HepG2 (cell line): ENCODE measurements around the gene FBXO7. TPM values are rescaled to one million over a fixed set of nuclear protein-coding genes. Genes with fewer than 3 reads are reported as not detected.

Experiments used
- ATF7-NPFF ChIP-seq: sonication (generic); formaldehyde crosslinking; IDR thresholded peaks from 2 replicates; pipeline ENCODE4 v1.8.1; 2023; ENCODE audit warnings: mild to moderate bottlenecking, low read depth, missing genetic modification reagents, moderate library complexity
- ETV5 ChIP-seq: IDR thresholded peaks from 2 replicates; pipeline ENCODE4 v1.6.1; 2018; ENCODE audit warnings: missing biosample characterization, missing genetic modification reagents, inconsistent platforms, borderline replicate concordance
- HNRNPK ChIP-seq: fragments of 200-400 bp; formaldehyde crosslinking; IDR thresholded peaks from 2 replicates; pipeline ENCODE4 v1.6.1; 2018; ENCODE audit warnings: low read length, low read depth, moderate library complexity, mild to moderate bottlenecking; ENCODE audit not compliant: poor library complexity, severe bottlenecking
- KDM4B ChIP-seq: sonication (generic); formaldehyde crosslinking; IDR thresholded peaks from 2 replicates; pipeline ENCODE4 v1.4.0; 2020; ENCODE audit warnings: missing genetic modification reagents
- MAFF ChIP-seq: IDR thresholded peaks from 2 replicates; pipeline ENCODE4 v1.6.1; 2011; ENCODE audit warnings: low read depth, low read length, improper control_type of control experiment
- MIER2 ChIP-seq: IDR thresholded peaks from 2 replicates; pipeline ENCODE4 v1.6.1; 2016; ENCODE audit warnings: missing biosample characterization, missing genetic modification reagents
- MTF2 ChIP-seq: sonication (generic); formaldehyde crosslinking; IDR thresholded peaks from 2 replicates; pipeline ENCODE4 v1.5.0; 2020; ENCODE audit warnings: missing genetic modification reagents, borderline replicate concordance
- NKX3-1 ChIP-seq: sonication (generic); formaldehyde crosslinking; IDR thresholded peaks from 2 replicates; pipeline ENCODE4 v1.5.0; 2020; ENCODE audit warnings: missing genetic modification reagents
- NR1H2 ChIP-seq: sonication (generic); formaldehyde crosslinking; IDR thresholded peaks from 2 replicates; pipeline ENCODE4 v1.8.1; 2022; ENCODE audit warnings: low read depth, missing genetic modification reagents, borderline replicate concordance
- NR2F1 ChIP-seq, 2 experiments: fragments of 450-650 bp in 1 of 2; formaldehyde crosslinking in 1 of 2; IDR thresholded peaks; 2 replicates each; pipeline versions ENCODE4 v1.5.0 to v1.6.1; 2016 to 2020; ENCODE audit warnings: mild to moderate bottlenecking in 1 of 2, missing compliant biosample characterization in 1 of 2, missing genetic modification reagents in 1 of 2, moderate library complexity in 1 of 2
- PHB2 ChIP-seq: fragments of 450-650 bp; IDR thresholded peaks from 2 replicates; pipeline ENCODE4 v1.6.1; 2018; ENCODE audit not compliant: partially characterized antibody
- SIN3B ChIP-seq: fragments of 150-350 bp; IDR thresholded peaks from 2 replicates; pipeline ENCODE4 v1.6.1; 2014; ENCODE audit warnings: low read length
- ZNF282 ChIP-seq: fragments of 450-650 bp; IDR thresholded peaks from 2 replicates; pipeline ENCODE4 v1.6.1; 2018; ENCODE audit not compliant: partially characterized antibody
- ZNF441 ChIP-seq: sonication (generic); formaldehyde crosslinking; IDR thresholded peaks from 2 replicates; pipeline ENCODE4 v1.7.0; 2021; ENCODE audit warnings: missing genetic modification reagents, borderline replicate concordance
- polyA plus RNA-seq, 8 experiments: library from polyadenylated mRNA; depleted of rRNA in 3 of 8; stranded (reverse) in 7 of 8; unstranded in 1 of 8; fragments of >200 nt; fragmentation: Illumina TruSeq in 4 of 8; extraction: Trizol in 4 of 8; gene quantifications; 2 replicates each; pipeline versions ENCODE4 v1.2.1 to v1.2.3, GENCODE V29; 2011 to 2016; ENCODE audit warnings: low read depth in 4 of 8, missing spikeins in 1 of 8, mixed read lengths in 1 of 8; ENCODE audit not compliant: insufficient read depth in 1 of 8
- total RNA-seq, 5 experiments: library from RNA; depleted of rRNA; stranded (reverse); fragments of >200 nt; fragmentation: Illumina TruSeq; extraction: Trizol; gene quantifications; 2 replicates each; pipeline ENCODE4 v1.2.3, GENCODE V29; 2016; ENCODE audit warnings: low read depth in 1 of 5
- TF ChIP-seq, protein P1 (sequence below), 2 experiments: IDR thresholded peaks; 2 replicates each; pipeline ENCODE4 v1.6.1; 2011 to 2012; ENCODE audit warnings: low read length in 2 of 2, borderline replicate concordance in 1 of 2, low read depth in 1 of 2, mild to moderate bottlenecking in 1 of 2, moderate library complexity in 1 of 2
- TF ChIP-seq, protein P2 (sequence below): sonication (generic); formaldehyde crosslinking; IDR thresholded peaks from 2 replicates; pipeline ENCODE4 v1.8.0; 2022; ENCODE audit warnings: mild to moderate bottlenecking, missing genetic modification reagents, borderline replicate concordance
- TF ChIP-seq, protein P3 (sequence below): IDR thresholded peaks from 2 replicates; pipeline ENCODE4 v1.6.1; 2016
- TF ChIP-seq, protein P4 (sequence below): sonication (generic); formaldehyde crosslinking; IDR thresholded peaks from 2 replicates; pipeline ENCODE4 v1.8.1; 2023; ENCODE audit warnings: mild to moderate bottlenecking, inconsistent platforms, moderate library complexity, missing genetic modification reagents, borderline replicate concordance
- TF ChIP-seq, protein P5 (sequence below): IDR thresholded peaks from 2 replicates; pipeline ENCODE4 v1.6.1; 2016; ENCODE audit warnings: low read depth, borderline replicate concordance
- TF ChIP-seq, protein P6 (sequence below): sonication (generic); formaldehyde crosslinking; IDR thresholded peaks from 2 replicates; pipeline ENCODE4 v1.8.0; 2022; ENCODE audit warnings: missing genetic modification reagents, low read depth, mild to moderate bottlenecking, borderline replicate concordance

The FBXO7 gene
- total and polyA plus RNA-seq, 2 of the 13 experiments (the other 11 are each of a cell fraction or from before 2014, with no cell fraction given), result 105 to 172 TPM

DNA sequence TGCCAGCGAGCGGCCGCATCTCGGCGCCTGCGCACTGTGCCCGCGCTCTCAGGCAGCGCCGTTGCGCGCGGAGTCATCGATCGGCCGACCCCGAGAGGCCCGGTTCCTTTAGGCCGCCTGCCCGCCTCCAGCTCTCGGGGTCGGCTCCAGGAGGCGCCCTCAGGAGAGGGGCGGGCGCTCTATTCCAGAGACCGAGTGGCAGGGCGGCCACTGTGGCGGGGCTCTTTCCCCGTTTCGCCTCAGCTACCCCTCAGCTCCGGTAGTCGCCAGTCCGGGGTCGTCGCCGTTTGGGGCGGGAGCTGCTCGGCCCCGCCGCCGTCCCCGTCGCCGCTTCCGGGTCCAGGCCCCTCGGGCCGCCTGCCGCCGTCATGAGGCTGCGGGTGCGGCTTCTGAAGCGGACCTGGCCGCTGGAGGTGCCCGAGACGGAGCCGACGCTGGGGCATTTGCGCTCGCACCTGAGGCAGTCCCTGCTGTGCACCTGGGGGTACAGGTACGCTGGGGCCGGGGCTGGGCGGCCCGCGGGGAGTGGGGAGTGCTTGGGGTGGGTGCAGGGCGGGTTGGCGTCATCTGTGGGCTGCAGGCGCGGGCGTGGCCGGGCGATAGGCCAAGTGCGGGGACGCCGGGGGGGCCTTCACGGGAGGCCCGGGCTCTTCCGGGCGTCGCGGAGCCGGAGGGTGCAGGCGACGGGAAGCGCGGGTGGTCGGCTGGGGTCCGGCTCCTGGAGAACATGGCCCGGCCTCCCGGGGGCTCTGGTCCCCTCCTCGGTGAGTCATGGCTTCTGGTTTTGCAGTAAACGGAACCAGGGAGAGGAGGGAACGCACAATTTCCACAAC lies at the start of gene FBXO7 (continued):
- TF ChIP-seq, protein P1, sequence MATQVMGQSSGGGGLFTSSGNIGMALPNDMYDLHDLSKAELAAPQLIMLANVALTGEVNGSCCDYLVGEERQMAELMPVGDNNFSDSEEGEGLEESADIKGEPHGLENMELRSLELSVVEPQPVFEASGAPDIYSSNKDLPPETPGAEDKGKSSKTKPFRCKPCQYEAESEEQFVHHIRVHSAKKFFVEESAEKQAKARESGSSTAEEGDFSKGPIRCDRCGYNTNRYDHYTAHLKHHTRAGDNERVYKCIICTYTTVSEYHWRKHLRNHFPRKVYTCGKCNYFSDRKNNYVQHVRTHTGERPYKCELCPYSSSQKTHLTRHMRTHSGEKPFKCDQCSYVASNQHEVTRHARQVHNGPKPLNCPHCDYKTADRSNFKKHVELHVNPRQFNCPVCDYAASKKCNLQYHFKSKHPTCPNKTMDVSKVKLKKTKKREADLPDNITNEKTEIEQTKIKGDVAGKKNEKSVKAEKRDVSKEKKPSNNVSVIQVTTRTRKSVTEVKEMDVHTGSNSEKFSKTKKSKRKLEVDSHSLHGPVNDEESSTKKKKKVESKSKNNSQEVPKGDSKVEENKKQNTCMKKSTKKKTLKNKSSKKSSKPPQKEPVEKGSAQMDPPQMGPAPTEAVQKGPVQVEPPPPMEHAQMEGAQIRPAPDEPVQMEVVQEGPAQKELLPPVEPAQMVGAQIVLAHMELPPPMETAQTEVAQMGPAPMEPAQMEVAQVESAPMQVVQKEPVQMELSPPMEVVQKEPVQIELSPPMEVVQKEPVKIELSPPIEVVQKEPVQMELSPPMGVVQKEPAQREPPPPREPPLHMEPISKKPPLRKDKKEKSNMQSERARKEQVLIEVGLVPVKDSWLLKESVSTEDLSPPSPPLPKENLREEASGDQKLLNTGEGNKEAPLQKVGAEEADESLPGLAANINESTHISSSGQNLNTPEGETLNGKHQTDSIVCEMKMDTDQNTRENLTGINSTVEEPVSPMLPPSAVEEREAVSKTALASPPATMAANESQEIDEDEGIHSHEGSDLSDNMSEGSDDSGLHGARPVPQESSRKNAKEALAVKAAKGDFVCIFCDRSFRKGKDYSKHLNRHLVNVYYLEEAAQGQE (IDR thresholded peaks at IDR 0.05; ENCODE audit: borderline replicate concordance in 1 of 2, low read depth in 1 of 2, low read length in 2 of 2), result no peak
- peak; percentile 67 for TF ChIP-seq HNRNPK
- TF ChIP-seq ZNF282, result no peak
- no peak; the same call in 1 of the 2 replicates for TF ChIP-seq NKX3-1 (CRISPR knock-in tag)
- TF ChIP-seq ATF7-NPFF (CRISPR knock-in tag), result peak; percentile 76
- TF ChIP-seq, protein P2, sequence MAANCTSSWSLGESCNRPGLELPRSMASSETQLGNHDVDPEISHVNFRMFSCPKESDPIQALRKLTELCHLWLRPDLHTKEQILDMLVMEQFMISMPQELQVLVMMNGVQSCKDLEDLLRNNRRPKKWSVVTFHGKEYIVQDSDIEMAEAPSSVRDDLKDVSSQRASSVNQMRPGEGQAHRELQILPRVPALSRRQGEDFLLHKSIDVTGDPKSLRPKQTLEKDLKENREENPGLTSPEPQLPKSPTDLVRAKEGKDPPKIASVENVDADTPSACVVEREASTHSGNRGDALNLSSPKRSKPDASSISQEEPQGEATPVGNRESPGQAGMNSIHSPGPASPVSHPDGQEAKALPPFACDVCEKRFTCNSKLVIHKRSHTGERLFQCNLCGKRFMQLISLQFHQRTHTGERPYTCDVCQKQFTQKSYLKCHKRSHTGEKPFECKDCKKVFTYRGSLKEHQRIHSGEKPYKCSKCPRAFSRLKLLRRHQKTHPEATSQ, result peak; percentile 73; the same call in 1 of the 2 replicates
- peak; percentile 46; the same call in 1 of the 2 replicates for TF ChIP-seq SIN3B
- no peak for TF ChIP-seq MAFF
- no peak for TF ChIP-seq MIER2 (CRISPR knock-in tag)
- TF ChIP-seq ETV5 (CRISPR knock-in tag), result peak; percentile 42; the same call in 1 of the 2 replicates
- TF ChIP-seq, protein P3, sequence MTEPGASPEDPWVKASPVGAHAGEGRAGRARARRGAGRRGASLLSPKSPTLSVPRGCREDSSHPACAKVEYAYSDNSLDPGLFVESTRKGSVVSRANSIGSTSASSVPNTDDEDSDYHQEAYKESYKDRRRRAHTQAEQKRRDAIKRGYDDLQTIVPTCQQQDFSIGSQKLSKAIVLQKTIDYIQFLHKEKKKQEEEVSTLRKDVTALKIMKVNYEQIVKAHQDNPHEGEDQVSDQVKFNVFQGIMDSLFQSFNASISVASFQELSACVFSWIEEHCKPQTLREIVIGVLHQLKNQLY, result no peak
- TF ChIP-seq MTF2 (CRISPR knock-in tag), result 0 out of 2 replicates have a peak, but pooled peaks have one; percentile 62
- TF ChIP-seq, protein P4, sequence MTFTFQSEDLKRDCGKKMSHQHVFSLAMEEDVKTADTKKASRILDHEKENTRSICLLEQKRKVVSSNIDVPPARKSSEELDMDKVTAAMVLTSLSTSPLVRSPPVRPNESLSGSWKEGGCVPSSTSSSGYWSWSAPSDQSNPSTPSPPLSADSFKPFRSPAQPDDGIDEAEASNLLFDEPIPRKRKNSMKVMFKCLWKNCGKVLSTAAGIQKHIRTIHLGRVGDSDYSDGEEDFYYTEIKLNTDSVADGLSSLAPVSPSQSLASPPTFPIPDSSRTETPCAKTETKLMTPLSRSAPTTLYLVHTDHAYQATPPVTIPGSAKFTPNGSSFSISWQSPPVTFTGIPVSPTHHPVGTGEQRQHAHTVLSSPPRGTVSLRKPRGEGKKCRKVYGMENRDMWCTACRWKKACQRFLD (CRISPR knock-in tag), result peak; percentile 65; the same call in 1 of the 2 replicates
- TF ChIP-seq PHB2, result no peak
- TF ChIP-seq NR2F1 (CRISPR knock-in tag; IDR thresholded peaks at IDR 0.05), result no peak; a peak in 1 of 4 replicates
- TF ChIP-seq, protein P5, sequence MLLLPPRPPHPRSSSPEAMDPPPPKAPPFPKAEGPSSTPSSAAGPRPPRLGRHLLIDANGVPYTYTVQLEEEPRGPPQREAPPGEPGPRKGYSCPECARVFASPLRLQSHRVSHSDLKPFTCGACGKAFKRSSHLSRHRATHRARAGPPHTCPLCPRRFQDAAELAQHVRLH, result peak; percentile 59; the same call in 1 of the 2 replicates
- no peak for TF ChIP-seq NR1H2 (CRISPR knock-in tag)
- TF ChIP-seq ZNF441 (CRISPR knock-in tag), result 0 out of 2 replicates have a peak, but pooled peaks have one; percentile 8
- no peak for TF ChIP-seq KDM4B (CRISPR knock-in tag)
- TF ChIP-seq, protein P6, sequence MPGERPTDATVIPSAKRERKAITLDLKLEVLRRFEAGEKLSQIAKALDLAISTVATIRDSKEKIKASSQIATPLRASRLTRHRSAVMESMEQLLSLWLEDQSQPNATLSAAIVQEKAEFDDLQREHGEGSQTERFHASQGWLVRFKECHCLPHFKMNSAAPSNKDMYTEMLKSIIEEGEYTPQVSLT (CRISPR knock-in tag), result no peak
